ENCODE measurements around the gene ZNF205. TPM values are rescaled to one million over a fixed set of nuclear protein-coding genes. Genes with fewer than 3 reads are reported as not detected.

The ZNF205 gene
- total RNA-seq, 1 donor from 2014 or later, result 22.8 TPM

GRCh38 chr16:3149630-3150345, 37.4 kb downstream of the ZNF205 start:
- peak; percentile 79 for DNase-seq (ENCODE audit: low spot score)
- peaks cover 11% of the 10 kb centered on the region for H3K4me1 Mint-ChIP-seq (ENCODE audit: unreplicated experiment)
- H3K4me3 Mint-ChIP-seq (ENCODE audit: unreplicated experiment), result peak overlapping the region; percentile 90
- H3K27me3 Mint-ChIP-seq (ENCODE audit: unreplicated experiment), result peaks cover 30% of the 10 kb centered on the region
- no peaks in the 10 kb centered on the region for H3K9me3 Mint-ChIP-seq (ENCODE audit: unreplicated experiment)
- no peak overlapping the region for H3K27ac Mint-ChIP-seq (ENCODE audit: unreplicated experiment)
- H3K36me3 Mint-ChIP-seq (ENCODE audit: low read depth, unreplicated experiment), result peaks cover 6% of the 10 kb centered on the region
- TF ChIP-seq CTCF (IDR thresholded peaks at IDR 0.05; ENCODE audit: unreplicated experiment), result no peak

- Mint-ChIP-seq H3K27me3 (ENCODE audit: unreplicated experiment) (peaks cover 25% of the 10 kb centered on the region), H3K27ac (ENCODE audit: unreplicated experiment) (peak overlapping the region; percentile 90), H3K4me3 (ENCODE audit: unreplicated experiment) (peak overlapping the region; percentile 90)
These were observed 38.2 kb downstream of the ZNF205 start for GRCh38 chr16:3150346-3151218.

GRCh38 chr16:3152027-3152276, 39.6 kb downstream of the ZNF205 start:
- DNase-seq (ENCODE audit: low spot score), result no peak
- Mint-ChIP-seq H3K27me3 (ENCODE audit: unreplicated experiment) (peaks cover 24% of the 10 kb centered on the region), H3K27ac (ENCODE audit: unreplicated experiment) (peak overlapping the region; percentile 79), H3K36me3 (ENCODE audit: low read depth, unreplicated experiment) (peaks cover 6% of the 10 kb centered on the region), H3K9me3 (ENCODE audit: unreplicated experiment) (no peaks in the 10 kb centered on the region), H3K4me3 (ENCODE audit: unreplicated experiment) (peak overlapping the region; percentile 90), H3K4me1 (ENCODE audit: unreplicated experiment) (peaks cover 11% of the 10 kb centered on the region)
- TF ChIP-seq CTCF (IDR thresholded peaks at IDR 0.05; ENCODE audit: unreplicated experiment), result no peak

More at GRCh38 chr16:3150346-3151218, 38.2 kb downstream of the ZNF205 start:
- Mint-ChIP-seq H3K36me3 (ENCODE audit: low read depth, unreplicated experiment) (peaks cover 6% of the 10 kb centered on the region), H3K9me3 (ENCODE audit: unreplicated experiment) (no peaks in the 10 kb centered on the region), H3K4me1 (ENCODE audit: unreplicated experiment) (peaks cover 11% of the 10 kb centered on the region)
- TF ChIP-seq CTCF (IDR thresholded peaks at IDR 0.05; ENCODE audit: unreplicated experiment), result no peak
- peak; percentile 99 for DNase-seq (ENCODE audit: low spot score)

- Mint-ChIP-seq H3K36me3 (ENCODE audit: low read depth, unreplicated experiment) (peaks cover 6% of the 10 kb centered on the region), H3K9me3 (ENCODE audit: unreplicated experiment) (no peaks in the 10 kb centered on the region), H3K4me3 (ENCODE audit: unreplicated experiment) (peak overlapping the region; percentile 90), H3K27me3 (ENCODE audit: unreplicated experiment) (peaks cover 23% of the 10 kb centered on the region), H3K27ac (ENCODE audit: unreplicated experiment) (peak overlapping the region; percentile 79), H3K4me1 (ENCODE audit: unreplicated experiment) (peaks cover 11% of the 10 kb centered on the region)
- DNase-seq (ENCODE audit: low spot score), result peak; percentile 94
- TF ChIP-seq CTCF (IDR thresholded peaks at IDR 0.05; ENCODE audit: unreplicated experiment), result no peak
These were observed 40.0 kb downstream of the ZNF205 start for GRCh38 chr16:3152277-3152990.
